Smooth muscle cell (in vitro differentiated cells): ENCODE results near the gene THPO. TPM values are rescaled to one million over a fixed set of nuclear protein-coding genes. Genes with fewer than 3 reads are reported as not detected.
A peak's percentile ranks its signal among the peaks of the same experiment; 100 is the strongest.

Experiments
- DNase-seq: peaks from one replicate; lab custom pipeline; 2025; ENCODE audit not compliant: unreplicated experiment; lab: John Stamatoyannopoulos, UW
- H2AFZ ChIP-seq: fragments of 200-600 bp; sonication (generic); 2 replicates; pipeline ENCODE4 v1.6.0; 2016; ENCODE audit warnings: antibody characterized with exemption, low read depth, mild to moderate bottlenecking
- H3F3A ChIP-seq: fragments of 200-600 bp; sonication (generic); 2 replicates; pipeline ENCODE4 v1.6.0; 2017; ENCODE audit warnings: antibody characterized with exemption, low read depth
- H3K27ac ChIP-seq: fragments of 200-600 bp; sonication (generic); 2 replicates; pipeline ENCODE4 v1.5.1; 2016; ENCODE audit warnings: low read depth, mild to moderate bottlenecking
- H3K27me3 ChIP-seq: fragments of 200-600 bp; sonication (generic); 2 replicates; pipeline ENCODE4 v1.6.1; 2016; ENCODE audit warnings: low read depth, mild to moderate bottlenecking
- H3K36me3 ChIP-seq: fragments of 200-600 bp; sonication (generic); 2 replicates; pipeline ENCODE4 v1.5.1; 2016; ENCODE audit warnings: low read depth
- H3K4me1 ChIP-seq: fragments of 200-600 bp; sonication (generic); 2 replicates; pipeline ENCODE4 v1.5.1; 2016; ENCODE audit warnings: low read depth
- H3K4me2 ChIP-seq: fragments of 200-600 bp; sonication (generic); 2 replicates; pipeline ENCODE4 v1.6.0; 2016; ENCODE audit warnings: mild to moderate bottlenecking
- H3K4me3 ChIP-seq: fragments of 200-600 bp; sonication (generic); 2 replicates; pipeline ENCODE4 v1.5.1; 2016; ENCODE audit warnings: mild to moderate bottlenecking
- H3K79me2 ChIP-seq: fragments of 200-600 bp; sonication (generic); 2 replicates; pipeline ENCODE4 v1.6.0; 2016; ENCODE audit warnings: low read depth, mild to moderate bottlenecking
- H3K9ac ChIP-seq: fragments of 200-600 bp; sonication (generic); 2 replicates; pipeline ENCODE4 v1.6.0; 2016; ENCODE audit warnings: low read depth
- H3K9me3 ChIP-seq: fragments of 200-600 bp; sonication (generic); replicated peaks from 2 replicates; pipeline ENCODE4 v1.5.1; 2016; ENCODE audit warnings: low read depth
- H4K20me1 ChIP-seq: fragments of 200-600 bp; sonication (generic); 2 replicates; pipeline ENCODE4 v1.6.0; 2016; ENCODE audit warnings: low read depth
- WGBS: methylation state at CpG from one replicate; pipeline ENCODE4 v1.1.7; 2016; ENCODE audit warnings: low lambda C conversion rate; 5-methylcytosine and 5-hydroxymethylcytosine counted together
- polyA plus RNA-seq: library from polyadenylated mRNA; unstranded; fragments of >200 nt; fragmentation: Nextera tagmentation; extraction: Ambion mirVana; gene quantifications from 2 replicates; pipeline ENCODE4 v1.2.1, GENCODE V29; 2016
- total RNA-seq: library from RNA; depleted of rRNA; stranded (reverse); fragments of >200 nt; gene quantifications from 2 replicates; pipeline ENCODE4 v1.2.3, GENCODE V29; 2014
- TF ChIP-seq, protein P1 (sequence below): fragments of 200-600 bp; sonication (generic); IDR thresholded peaks from 2 replicates; pipeline ENCODE4 v1.5.1; 2017; ENCODE audit warnings: borderline replicate concordance, mild to moderate bottlenecking, antibody characterized with exemption; ENCODE audit not compliant: insufficient read depth, poor library complexity, severe bottlenecking

Gene THPO
- total and polyA plus RNA-seq, 2 experiments from 2014 or later, result 0.45 TPM; not detected in 1

- Histone ChIP-seq H3F3A (peaks cover 17% of the 10 kb centered on the region), H3K27me3 (no peaks in the 10 kb centered on the region), H3K27ac (no peak overlapping the region), H3K9ac (no peak overlapping the region), H3K79me2 (no peaks in the 10 kb centered on the region), H3K36me3 (no peaks in the 10 kb centered on the region), H2AFZ (no peak overlapping the region), H4K20me1 (peaks cover 14% of the 10 kb centered on the region), H3K9me3 (no peaks in the 10 kb centered on the region), H3K4me3 (no peak overlapping the region), H3K4me1 (peaks cover 13% of the 10 kb centered on the region), H3K4me2 (no peak overlapping the region)
- no peak for DNase-seq
- TF ChIP-seq, protein P1, sequence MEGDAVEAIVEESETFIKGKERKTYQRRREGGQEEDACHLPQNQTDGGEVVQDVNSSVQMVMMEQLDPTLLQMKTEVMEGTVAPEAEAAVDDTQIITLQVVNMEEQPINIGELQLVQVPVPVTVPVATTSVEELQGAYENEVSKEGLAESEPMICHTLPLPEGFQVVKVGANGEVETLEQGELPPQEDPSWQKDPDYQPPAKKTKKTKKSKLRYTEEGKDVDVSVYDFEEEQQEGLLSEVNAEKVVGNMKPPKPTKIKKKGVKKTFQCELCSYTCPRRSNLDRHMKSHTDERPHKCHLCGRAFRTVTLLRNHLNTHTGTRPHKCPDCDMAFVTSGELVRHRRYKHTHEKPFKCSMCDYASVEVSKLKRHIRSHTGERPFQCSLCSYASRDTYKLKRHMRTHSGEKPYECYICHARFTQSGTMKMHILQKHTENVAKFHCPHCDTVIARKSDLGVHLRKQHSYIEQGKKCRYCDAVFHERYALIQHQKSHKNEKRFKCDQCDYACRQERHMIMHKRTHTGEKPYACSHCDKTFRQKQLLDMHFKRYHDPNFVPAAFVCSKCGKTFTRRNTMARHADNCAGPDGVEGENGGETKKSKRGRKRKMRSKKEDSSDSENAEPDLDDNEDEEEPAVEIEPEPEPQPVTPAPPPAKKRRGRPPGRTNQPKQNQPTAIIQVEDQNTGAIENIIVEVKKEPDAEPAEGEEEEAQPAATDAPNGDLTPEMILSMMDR, result no peak
- WGBS, result 83% methylated on average over 6 of the region's 6 CpGs
Observed at GRCh38 chr3:184350618-184351017, 27.4 kb downstream of the THPO start.

- H3K36me3 ChIP-seq, result no peaks in the 10 kb centered on the region
- no peak overlapping the region for H3K4me2 ChIP-seq
- H3K4me3 ChIP-seq, result no peak overlapping the region
- H3F3A ChIP-seq, result peaks cover 17% of the 10 kb centered on the region
- no peaks in the 10 kb centered on the region for H3K9me3 ChIP-seq
- no peak overlapping the region for H3K27ac ChIP-seq
- H3K27me3 ChIP-seq, result no peaks in the 10 kb centered on the region
- no peak overlapping the region for H2AFZ ChIP-seq
- peaks cover 14% of the 10 kb centered on the region for H4K20me1 ChIP-seq
- no peak overlapping the region for H3K9ac ChIP-seq
- TF ChIP-seq, protein P1, result no peak
- DNase-seq, result no peak
- WGBS, result 95% methylated on average over 10 of the region's 10 CpGs
- H3K4me1 ChIP-seq, result peaks cover 21% of the 10 kb centered on the region
- H3K79me2 ChIP-seq, result no peaks in the 10 kb centered on the region
Observed at GRCh38 chr3:184349563-184350470, 28.2 kb downstream of the THPO start.

- Histone ChIP-seq H3K27ac (peak overlapping the region; percentile 71), H3K36me3 (no peaks in the 10 kb centered on the region), H3K4me2 (peak overlapping the region; percentile 25), H3K9ac (no peak overlapping the region), H4K20me1 (peaks cover 14% of the 10 kb centered on the region), H3K4me1 (peaks cover 21% of the 10 kb centered on the region), H3K27me3 (no peaks in the 10 kb centered on the region), H3F3A (peaks cover 17% of the 10 kb centered on the region), H2AFZ (no peak overlapping the region), H3K4me3 (no peak overlapping the region), H3K9me3 (no peaks in the 10 kb centered on the region), H3K79me2 (no peaks in the 10 kb centered on the region)
- WGBS, result 20% methylated on average over 4 of the region's 4 CpGs
- no peak for DNase-seq
- TF ChIP-seq, protein P1, result no peak
Observed at GRCh38 chr3:184348057-184348382, 30.0 kb downstream of the THPO start.
